SK-N-SH treated with all-trans-retinoic acid at 6 μM for 48 hours (cell line): ENCODE results near the gene OR1I1.

Source experiments
- ATAC-seq: fragments of 200-7000 bp; cut with Tn5 transposase; 3 replicates; pipeline ENCODE4 v1.9.1; 2020; ENCODE audit warnings: mild to moderate bottlenecking, moderate library complexity
- ARNTL ChIP-seq: fragments of 450-650 bp; formaldehyde crosslinking; IDR thresholded peaks from 2 replicates; pipeline ENCODE4 v1.5.0; 2020; ENCODE audit warnings: low read depth, mild to moderate bottlenecking, moderate library complexity, borderline replicate concordance
- BACH2 ChIP-seq: fragments of 250-450 bp; sonication (Bioruptor Pico); IDR thresholded peaks from 2 replicates; pipeline ENCODE4 v1.9.0; 2021; ENCODE audit warnings: mild to moderate bottlenecking, borderline replicate concordance
- CSDC2 ChIP-seq: fragments of 250-450 bp; sonication (Bioruptor Pico); IDR thresholded peaks from 2 replicates; pipeline ENCODE4 v1.5.0; 2020; ENCODE audit warnings: mild to moderate bottlenecking, moderate library complexity
- ESRRG ChIP-seq: fragments of 250-450 bp; sonication (Bioruptor Pico); IDR thresholded peaks from 2 replicates; pipeline ENCODE4 v1.6.1; 2021; ENCODE audit warnings: mild to moderate bottlenecking
- GLIS3 ChIP-seq: fragments of 250-450 bp; sonication (Bioruptor Pico); IDR thresholded peaks from 2 replicates; pipeline ENCODE4 v1.5.0; 2020; ENCODE audit warnings: mild to moderate bottlenecking, moderate library complexity
- ISL1 ChIP-seq: fragments of 250-450 bp; sonication (Bioruptor Pico); IDR thresholded peaks from 2 replicates; pipeline ENCODE4 v2.1.2; 2022; ENCODE audit warnings: mild to moderate bottlenecking, moderate library complexity
- OSR1 ChIP-seq: fragments of 250-450 bp; sonication (Bioruptor Pico); IDR thresholded peaks from 2 replicates; pipeline ENCODE4 v1.8.0; 2022; ENCODE audit warnings: moderate library complexity, mild to moderate bottlenecking, inconsistent platforms
- PPARA ChIP-seq: fragments of 250-450 bp; sonication (Bioruptor Pico); IDR thresholded peaks from 2 replicates; pipeline ENCODE4 v1.5.0; 2020; ENCODE audit warnings: mild to moderate bottlenecking, borderline replicate concordance
- RARB ChIP-seq: fragments of 250-450 bp; sonication (Bioruptor Pico); IDR thresholded peaks from 2 replicates; pipeline ENCODE4 v1.8.0; 2021; ENCODE audit warnings: mild to moderate bottlenecking, moderate library complexity
- SNAI2 ChIP-seq: fragments of 250-450 bp; sonication (Bioruptor Pico); IDR thresholded peaks from 2 replicates; pipeline ENCODE4 v1.5.0; 2020; ENCODE audit warnings: mild to moderate bottlenecking, moderate library complexity
- TCF4 ChIP-seq: fragments of 250-450 bp; sonication (Bioruptor Pico); IDR thresholded peaks from 2 replicates; pipeline ENCODE4 v1.8.0; 2021; ENCODE audit warnings: mild to moderate bottlenecking, moderate library complexity, borderline replicate concordance
- TOX ChIP-seq: fragments of 250-450 bp; sonication (Bioruptor Pico); IDR thresholded peaks from 2 replicates; pipeline ENCODE4 v1.8.0; 2021; ENCODE audit warnings: mild to moderate bottlenecking, moderate library complexity, borderline replicate concordance
- ZFP3 ChIP-seq: fragments of 250-450 bp; sonication (Bioruptor Pico); IDR thresholded peaks from 2 replicates; pipeline ENCODE4 v1.5.0; 2020; ENCODE audit warnings: mild to moderate bottlenecking, moderate library complexity
- ZNF565 ChIP-seq: fragments of 450-650 bp; formaldehyde crosslinking; conservative IDR thresholded peaks from 2 replicates; pipeline ENCODE4 v1.5.0; 2020; ENCODE audit warnings: low read depth, mild to moderate bottlenecking, moderate library complexity
- ZNF70 ChIP-seq: fragments of 450-650 bp; formaldehyde crosslinking; IDR thresholded peaks from 2 replicates; pipeline ENCODE4 v1.5.0; 2020; ENCODE audit warnings: mild to moderate bottlenecking, moderate library complexity
- ZNF8 ChIP-seq: fragments of 450-650 bp; formaldehyde crosslinking; IDR thresholded peaks from 2 replicates; pipeline ENCODE4 v1.5.0; 2020; ENCODE audit warnings: mild to moderate bottlenecking, moderate library complexity
- TF ChIP-seq, protein P1 (sequence below): fragments of 250-450 bp; sonication (Bioruptor Pico); IDR thresholded peaks from 2 replicates; pipeline ENCODE4 v1.5.1; 2021; ENCODE audit warnings: mild to moderate bottlenecking, moderate library complexity
- TF ChIP-seq, protein P2 (sequence below): fragments of 250-450 bp; sonication (Bioruptor Pico); IDR thresholded peaks from 2 replicates; pipeline ENCODE4 v1.5.1; 2020; ENCODE audit warnings: low read depth, mild to moderate bottlenecking, moderate library complexity
- TF ChIP-seq, protein P3 (sequence below): fragments of 250-450 bp; sonication (Bioruptor Pico); IDR thresholded peaks from 2 replicates; pipeline ENCODE4 v1.8.0; 2021; ENCODE audit warnings: low read depth, mild to moderate bottlenecking, moderate library complexity, borderline replicate concordance
- TF ChIP-seq, protein P4 (sequence below): fragments of 250-450 bp; sonication (Bioruptor Pico); IDR thresholded peaks from 2 replicates; pipeline ENCODE4 v1.8.0; 2020; ENCODE audit warnings: mild to moderate bottlenecking, moderate library complexity, borderline replicate concordance
- TF ChIP-seq, protein P5 (sequence below): fragments of 250-450 bp; sonication (Bioruptor Pico); IDR thresholded peaks from 2 replicates; pipeline ENCODE4 v1.5.0; 2020; ENCODE audit warnings: mild to moderate bottlenecking, moderate library complexity

Gene OR1I1

DNA sequence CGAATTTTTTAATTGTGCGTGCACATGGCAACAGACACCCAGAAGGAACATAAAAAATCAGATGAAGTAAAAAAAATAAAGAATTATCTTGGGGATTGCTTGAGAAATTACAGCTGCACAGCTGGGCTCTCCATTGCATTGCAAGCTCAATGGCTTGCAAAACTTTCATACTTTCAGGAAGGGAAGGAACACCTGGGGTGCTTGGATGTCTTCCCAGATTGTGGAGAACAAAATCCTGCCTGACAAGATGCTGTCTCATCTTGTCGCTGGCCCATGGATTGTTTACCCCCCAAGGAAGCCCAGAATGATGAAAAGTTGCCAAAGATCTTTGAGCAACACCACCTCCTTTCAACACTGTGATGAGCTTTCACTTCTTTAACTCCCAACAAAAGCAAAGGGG is 43.7 kb upstream of the OR1I1 start:
- TF ChIP-seq BACH2 (CRISPR knock-in tag) (no peak), PPARA (CRISPR knock-in tag) (no peak), ZNF70 (no peak), ZNF8 (CRISPR knock-in tag) (no peak), ESRRG (CRISPR knock-in tag) (no peak), CSDC2 (CRISPR knock-in tag) (no peak), GLIS3 (CRISPR knock-in tag) (no peak), TCF4 (CRISPR knock-in tag) (no peak), SNAI2 (CRISPR knock-in tag) (no peak), RARB (CRISPR knock-in tag) (no peak), TOX (no peak), ARNTL (CRISPR knock-in tag) (no peak), ZFP3 (CRISPR knock-in tag) (no peak), OSR1 (CRISPR knock-in tag) (no peak), ZNF565 (CRISPR knock-in tag) (no peak)
- TF ChIP-seq, protein P1, sequence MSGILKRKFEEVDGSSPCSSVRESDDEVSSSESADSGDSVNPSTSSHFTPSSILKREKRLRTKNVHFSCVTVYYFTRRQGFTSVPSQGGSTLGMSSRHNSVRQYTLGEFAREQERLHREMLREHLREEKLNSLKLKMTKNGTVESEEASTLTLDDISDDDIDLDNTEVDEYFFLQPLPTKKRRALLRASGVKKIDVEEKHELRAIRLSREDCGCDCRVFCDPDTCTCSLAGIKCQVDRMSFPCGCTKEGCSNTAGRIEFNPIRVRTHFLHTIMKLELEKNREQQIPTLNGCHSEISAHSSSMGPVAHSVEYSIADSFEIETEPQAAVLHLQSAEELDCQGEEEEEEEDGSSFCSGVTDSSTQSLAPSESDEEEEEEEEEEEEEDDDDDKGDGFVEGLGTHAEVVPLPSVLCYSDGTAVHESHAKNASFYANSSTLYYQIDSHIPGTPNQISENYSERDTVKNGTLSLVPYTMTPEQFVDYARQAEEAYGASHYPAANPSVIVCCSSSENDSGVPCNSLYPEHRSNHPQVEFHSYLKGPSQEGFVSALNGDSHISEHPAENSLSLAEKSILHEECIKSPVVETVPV (CRISPR knock-in tag) = no peak
- TF ChIP-seq, protein P2, sequence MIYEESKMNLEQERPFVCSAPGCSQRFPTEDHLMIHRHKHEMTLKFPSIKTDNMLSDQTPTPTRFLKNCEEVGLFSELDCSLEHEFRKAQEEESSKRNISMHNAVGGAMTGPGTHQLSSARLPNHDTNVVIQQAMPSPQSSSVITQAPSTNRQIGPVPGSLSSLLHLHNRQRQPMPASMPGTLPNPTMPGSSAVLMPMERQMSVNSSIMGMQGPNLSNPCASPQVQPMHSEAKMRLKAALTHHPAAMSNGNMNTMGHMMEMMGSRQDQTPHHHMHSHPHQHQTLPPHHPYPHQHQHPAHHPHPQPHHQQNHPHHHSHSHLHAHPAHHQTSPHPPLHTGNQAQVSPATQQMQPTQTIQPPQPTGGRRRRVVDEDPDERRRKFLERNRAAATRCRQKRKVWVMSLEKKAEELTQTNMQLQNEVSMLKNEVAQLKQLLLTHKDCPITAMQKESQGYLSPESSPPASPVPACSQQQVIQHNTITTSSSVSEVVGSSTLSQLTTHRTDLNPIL (CRISPR knock-in tag) = no peak
- TF ChIP-seq, protein P3, sequence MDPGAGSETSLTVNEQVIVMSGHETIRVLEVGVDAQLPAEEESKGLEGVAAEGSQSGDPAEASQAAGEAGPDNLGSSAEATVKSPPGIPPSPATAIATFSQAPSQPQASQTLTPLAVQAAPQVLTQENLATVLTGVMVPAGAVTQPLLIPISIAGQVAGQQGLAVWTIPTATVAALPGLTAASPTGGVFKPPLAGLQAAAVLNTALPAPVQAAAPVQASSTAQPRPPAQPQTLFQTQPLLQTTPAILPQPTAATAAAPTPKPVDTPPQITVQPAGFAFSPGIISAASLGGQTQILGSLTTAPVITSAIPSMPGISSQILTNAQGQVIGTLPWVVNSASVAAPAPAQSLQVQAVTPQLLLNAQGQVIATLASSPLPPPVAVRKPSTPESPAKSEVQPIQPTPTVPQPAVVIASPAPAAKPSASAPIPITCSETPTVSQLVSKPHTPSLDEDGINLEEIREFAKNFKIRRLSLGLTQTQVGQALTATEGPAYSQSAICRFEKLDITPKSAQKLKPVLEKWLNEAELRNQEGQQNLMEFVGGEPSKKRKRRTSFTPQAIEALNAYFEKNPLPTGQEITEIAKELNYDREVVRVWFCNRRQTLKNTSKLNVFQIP = no peak
- no peak for ATAC-seq

DNA sequence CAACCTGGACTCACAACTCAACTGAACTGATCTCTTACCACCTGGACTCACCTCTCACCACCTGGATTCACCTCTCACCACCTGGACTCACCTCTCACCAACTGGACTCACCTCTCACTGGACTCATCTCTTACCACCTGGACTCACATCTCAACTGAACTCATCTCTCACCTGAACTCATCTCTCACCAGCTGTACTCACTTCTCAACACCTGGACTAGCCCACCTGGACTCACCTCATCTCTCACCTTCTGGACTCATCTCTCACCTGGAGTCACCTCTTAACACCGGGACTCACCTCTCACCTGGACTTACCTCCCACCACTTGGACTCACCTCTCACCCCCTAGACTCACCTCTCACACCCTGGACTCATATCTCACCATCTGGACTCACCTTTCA is 40.0 kb upstream of the OR1I1 start:
- TF ChIP-seq, protein P4, sequence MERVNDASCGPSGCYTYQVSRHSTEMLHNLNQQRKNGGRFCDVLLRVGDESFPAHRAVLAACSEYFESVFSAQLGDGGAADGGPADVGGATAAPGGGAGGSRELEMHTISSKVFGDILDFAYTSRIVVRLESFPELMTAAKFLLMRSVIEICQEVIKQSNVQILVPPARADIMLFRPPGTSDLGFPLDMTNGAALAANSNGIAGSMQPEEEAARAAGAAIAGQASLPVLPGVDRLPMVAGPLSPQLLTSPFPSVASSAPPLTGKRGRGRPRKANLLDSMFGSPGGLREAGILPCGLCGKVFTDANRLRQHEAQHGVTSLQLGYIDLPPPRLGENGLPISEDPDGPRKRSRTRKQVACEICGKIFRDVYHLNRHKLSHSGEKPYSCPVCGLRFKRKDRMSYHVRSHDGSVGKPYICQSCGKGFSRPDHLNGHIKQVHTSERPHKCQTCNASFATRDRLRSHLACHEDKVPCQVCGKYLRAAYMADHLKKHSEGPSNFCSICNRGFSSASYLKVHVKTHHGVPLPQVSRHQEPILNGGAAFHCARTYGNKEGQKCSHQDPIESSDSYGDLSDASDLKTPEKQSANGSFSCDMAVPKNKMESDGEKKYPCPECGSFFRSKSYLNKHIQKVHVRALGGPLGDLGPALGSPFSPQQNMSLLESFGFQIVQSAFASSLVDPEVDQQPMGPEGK (CRISPR knock-in tag) = no peak
- TF ChIP-seq, protein P3 = no peak
- no peak for TF ChIP-seq TOX
- no peak for TF ChIP-seq ESRRG (CRISPR knock-in tag)
- TF ChIP-seq ARNTL (CRISPR knock-in tag) = no peak
- TF ChIP-seq GLIS3 (CRISPR knock-in tag) = no peak
- TF ChIP-seq CSDC2 (CRISPR knock-in tag) = no peak
- TF ChIP-seq ZNF8 (CRISPR knock-in tag) = no peak
- no peak for TF ChIP-seq ISL1 (CRISPR knock-in tag)
- no peak for TF ChIP-seq ZNF565 (CRISPR knock-in tag)
- no peak for TF ChIP-seq SNAI2 (CRISPR knock-in tag)
- TF ChIP-seq TCF4 (CRISPR knock-in tag) = no peak
- TF ChIP-seq OSR1 (CRISPR knock-in tag) = no peak
- TF ChIP-seq, protein P5, sequence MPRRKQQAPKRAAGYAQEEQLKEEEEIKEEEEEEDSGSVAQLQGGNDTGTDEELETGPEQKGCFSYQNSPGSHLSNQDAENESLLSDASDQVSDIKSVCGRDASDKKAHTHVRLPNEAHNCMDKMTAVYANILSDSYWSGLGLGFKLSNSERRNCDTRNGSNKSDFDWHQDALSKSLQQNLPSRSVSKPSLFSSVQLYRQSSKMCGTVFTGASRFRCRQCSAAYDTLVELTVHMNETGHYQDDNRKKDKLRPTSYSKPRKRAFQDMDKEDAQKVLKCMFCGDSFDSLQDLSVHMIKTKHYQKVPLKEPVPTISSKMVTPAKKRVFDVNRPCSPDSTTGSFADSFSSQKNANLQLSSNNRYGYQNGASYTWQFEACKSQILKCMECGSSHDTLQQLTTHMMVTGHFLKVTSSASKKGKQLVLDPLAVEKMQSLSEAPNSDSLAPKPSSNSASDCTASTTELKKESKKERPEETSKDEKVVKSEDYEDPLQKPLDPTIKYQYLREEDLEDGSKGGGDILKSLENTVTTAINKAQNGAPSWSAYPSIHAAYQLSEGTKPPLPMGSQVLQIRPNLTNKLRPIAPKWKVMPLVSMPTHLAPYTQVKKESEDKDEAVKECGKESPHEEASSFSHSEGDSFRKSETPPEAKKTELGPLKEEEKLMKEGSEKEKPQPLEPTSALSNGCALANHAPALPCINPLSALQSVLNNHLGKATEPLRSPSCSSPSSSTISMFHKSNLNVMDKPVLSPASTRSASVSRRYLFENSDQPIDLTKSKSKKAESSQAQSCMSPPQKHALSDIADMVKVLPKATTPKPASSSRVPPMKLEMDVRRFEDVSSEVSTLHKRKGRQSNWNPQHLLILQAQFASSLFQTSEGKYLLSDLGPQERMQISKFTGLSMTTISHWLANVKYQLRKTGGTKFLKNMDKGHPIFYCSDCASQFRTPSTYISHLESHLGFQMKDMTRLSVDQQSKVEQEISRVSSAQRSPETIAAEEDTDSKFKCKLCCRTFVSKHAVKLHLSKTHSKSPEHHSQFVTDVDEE (CRISPR knock-in tag) = no peak
- TF ChIP-seq PPARA (CRISPR knock-in tag) = no peak
- no peak for TF ChIP-seq ZFP3 (CRISPR knock-in tag)
- TF ChIP-seq, protein P1 (CRISPR knock-in tag) = no peak

More for the DNA sequence above, 40.0 kb upstream of the OR1I1 start:
- no peak for ATAC-seq
